ENCODE measurements around the gene THOP1.

THOP1 gene

GRCh38 chr19:2802826-2803225, 17.5 kb downstream of the THOP1 start:
- DNase-seq (ENCODE audit: extremely low read depth in 1 of 2, low read depth in 1 of 2) = no peak

- no peak for DNase-seq (ENCODE audit: extremely low read depth in 1 of 2, low read depth in 1 of 2)
Measured at GRCh38 chr19:2803486-2804155, 18.3 kb downstream of the THOP1 start.

- DNase-seq (ENCODE audit: extremely low read depth in 1 of 2, low read depth in 1 of 2) = no peak
Measured at GRCh38 chr19:2804156-2805004, 19.1 kb downstream of the THOP1 start.

GRCh38 chr19:2805261-2805900, 20.1 kb downstream of the THOP1 start:
- DNase-seq (ENCODE audit: extremely low read depth in 1 of 2, low read depth in 1 of 2) = no peak

GRCh38 chr19:2805991-2806649, 20.8 kb downstream of the THOP1 start:
- no peak for DNase-seq (ENCODE audit: extremely low read depth in 1 of 2, low read depth in 1 of 2)

GRCh38 chr19:2806736-2807378, 21.6 kb downstream of the THOP1 start:
- DNase-seq (ENCODE audit: extremely low read depth in 1 of 2, low read depth in 1 of 2) = no peak

- no peak for DNase-seq (ENCODE audit: extremely low read depth in 1 of 2, low read depth in 1 of 2)
Measured at GRCh38 chr19:2807379-2808128, 22.3 kb downstream of the THOP1 start.

- DNase-seq (ENCODE audit: extremely low read depth in 1 of 2, low read depth in 1 of 2) = no peak
Measured at GRCh38 chr19:2808129-2808941, 23.0 kb downstream of the THOP1 start.

- DNase-seq (ENCODE audit: extremely low read depth in 1 of 2, low read depth in 1 of 2) = no peak
Measured at GRCh38 chr19:2809387-2810140, 24.3 kb downstream of the THOP1 start.

GRCh38 chr19:2810141-2811091, 25.1 kb downstream of the THOP1 start:
- no peak for DNase-seq (ENCODE audit: extremely low read depth in 1 of 2, low read depth in 1 of 2)

GRCh38 chr19:2811221-2811722, 26.0 kb downstream of the THOP1 start:
- no peak for DNase-seq (ENCODE audit: extremely low read depth in 1 of 2, low read depth in 1 of 2)

GRCh38 chr19:2811735-2812413, 26.6 kb downstream of the THOP1 start:
- DNase-seq (ENCODE audit: extremely low read depth in 1 of 2, low read depth in 1 of 2) = no peak

GRCh38 chr19:2812414-2813234, 27.3 kb downstream of the THOP1 start:
- DNase-seq (ENCODE audit: extremely low read depth in 1 of 2, low read depth in 1 of 2) = no peak

- DNase-seq (ENCODE audit: extremely low read depth in 1 of 2, low read depth in 1 of 2) = no peak
Measured at GRCh38 chr19:2813235-2814160, 28.2 kb downstream of the THOP1 start.

GRCh38 chr19:2814426-2814825, 29.1 kb downstream of the THOP1 start:
- DNase-seq (ENCODE audit: extremely low read depth in 1 of 2, low read depth in 1 of 2) = no peak

All from activated CD8-positive, alpha-beta memory T cell treated with anti-CD3 and anti-CD28 coated beads for 1 hour (primary cell).